HEK293 (cell line): ENCODE measurements around the gene INSRR.
A peak's percentile ranks its signal among the peaks of the same experiment; 100 is the strongest.

Source experiments
- CTCF ChIA-PET: fragments of 350-600 bp; formaldehyde crosslinking; extraction: SDS; loops from one replicate; lab custom pipeline; 2021; ENCODE audit warnings: antibody characterized with exemption; lab: Yijun Ruan, JAX
- POLR2A ChIA-PET: fragments of 300-600 bp; formaldehyde crosslinking; extraction: SDS; loops from one replicate; lab custom pipeline; 2020; ENCODE audit warnings: antibody characterized with exemption, inconsistent platforms; lab: Yijun Ruan, JAX
- H3K27ac ChIP-seq: fragments of 200-500 bp; sonication (Bioruptor generic); 2 replicates; pipeline ENCODE4 v1.5.1; 2014; ENCODE audit warnings: low read depth, low read length, control low read depth, inconsistent platforms; ENCODE audit errors: extremely low read depth
- H3K36me3 ChIP-seq, 2 experiments: fragments of 200-500 bp in 1 of 2; sonication (Bioruptor generic) in 1 of 2; 1 replicate in 1 of 2; 2 replicates in 1 of 2; pipeline ENCODE4 v1.5.1; 2014 to 2017; ENCODE audit warnings: inconsistent platforms in 2 of 2, low read length in 2 of 2; ENCODE audit not compliant: control insufficient read depth in 2 of 2, insufficient read depth in 1 of 2
- H3K4me1 ChIP-seq: fragments of 200-500 bp; sonication (Bioruptor generic); 2 replicates; pipeline ENCODE4 v1.5.1; 2014; ENCODE audit warnings: mild to moderate bottlenecking, low read length, inconsistent platforms; ENCODE audit not compliant: control insufficient read depth, insufficient read depth
- H3K4me3 ChIP-seq: 2 replicates; pipeline ENCODE4 v1.5.1; 2011; ENCODE audit warnings: low read depth, mild to moderate bottlenecking, control low read depth, low read length, moderate library complexity
- H3K9me3 ChIP-seq: fragments of 200-500 bp; sonication (Bioruptor generic); 2 replicates; pipeline ENCODE4 v1.5.1; 2014; ENCODE audit warnings: low read depth, low read length, inconsistent platforms; ENCODE audit not compliant: control insufficient read depth, insufficient read depth
- ATF2 ChIP-seq: fragments of 450-650 bp; formaldehyde crosslinking; IDR thresholded peaks from 2 replicates; pipeline ENCODE4 v1.5.1; 2016; ENCODE audit warnings: missing biosample characterization, missing genetic modification characterization, low read depth
- EGR2 ChIP-seq: fragments of 450-650 bp; formaldehyde crosslinking; IDR thresholded peaks from 2 replicates; pipeline ENCODE4 v1.5.1; 2016; ENCODE audit warnings: low read depth, missing biosample characterization, missing genetic modification characterization
- INSM2 ChIP-seq: fragments of 450-650 bp; formaldehyde crosslinking; IDR thresholded peaks from 2 replicates; pipeline ENCODE4 v1.5.1; 2016; ENCODE audit warnings: missing biosample characterization, missing genetic modification characterization
- ZBTB20 ChIP-seq: fragments of 450-650 bp; formaldehyde crosslinking; IDR thresholded peaks from 2 replicates; pipeline ENCODE4 v1.5.1; 2016; ENCODE audit warnings: missing biosample characterization, missing genetic modification characterization
- ZBTB49 ChIP-seq: fragments of 450-650 bp; formaldehyde crosslinking; IDR thresholded peaks from 2 replicates; pipeline ENCODE4 v1.5.1; 2016; ENCODE audit warnings: missing biosample characterization, missing genetic modification characterization, low read depth
- ZBTB8A ChIP-seq: fragments of 450-650 bp; formaldehyde crosslinking; IDR thresholded peaks from 2 replicates; pipeline ENCODE4 v1.5.1; 2016; ENCODE audit warnings: missing biosample characterization, missing genetic modification characterization
- ZFHX2 ChIP-seq: fragments of 450-650 bp; formaldehyde crosslinking; conservative IDR thresholded peaks from 2 replicates; pipeline ENCODE4 v1.5.1; 2016; ENCODE audit warnings: missing biosample characterization, missing genetic modification characterization
- ZNF114 ChIP-seq: fragments of 450-650 bp; formaldehyde crosslinking; IDR thresholded peaks from 2 replicates; pipeline ENCODE4 v1.5.0; 2017; ENCODE audit warnings: missing biosample characterization, missing genetic modification characterization
- ZNF155 ChIP-seq: fragments of 450-650 bp; formaldehyde crosslinking; IDR thresholded peaks from 2 replicates; pipeline ENCODE4 v1.5.1; 2016; ENCODE audit warnings: missing biosample characterization, missing genetic modification characterization
- ZNF2 ChIP-seq: fragments of 450-650 bp; formaldehyde crosslinking; IDR thresholded peaks from 2 replicates; pipeline ENCODE4 v1.5.1; 2016; ENCODE audit warnings: missing biosample characterization, missing genetic modification characterization
- ZNF221 ChIP-seq: fragments of 450-650 bp; formaldehyde crosslinking; IDR thresholded peaks from 2 replicates; pipeline ENCODE4 v1.5.1; 2017; ENCODE audit warnings: missing biosample characterization, missing genetic modification characterization, borderline replicate concordance
- ZNF292 ChIP-seq: fragments of 450-650 bp; formaldehyde crosslinking; IDR thresholded peaks from 2 replicates; pipeline ENCODE4 v1.5.1; 2016; ENCODE audit warnings: low read depth, missing biosample characterization, missing genetic modification characterization, borderline replicate concordance
- ZNF302 ChIP-seq: fragments of 450-650 bp; formaldehyde crosslinking; IDR thresholded peaks from 2 replicates; pipeline ENCODE4 v1.5.1; 2016; ENCODE audit warnings: missing biosample characterization, missing genetic modification characterization, low read depth
- ZNF404 ChIP-seq: fragments of 450-650 bp; formaldehyde crosslinking; IDR thresholded peaks from 2 replicates; pipeline ENCODE4 v1.5.1; 2017; ENCODE audit warnings: missing biosample characterization, missing genetic modification characterization
- ZNF433 ChIP-seq: fragments of 450-650 bp; formaldehyde crosslinking; IDR thresholded peaks from 2 replicates; pipeline ENCODE4 v1.5.1; 2016; ENCODE audit warnings: missing biosample characterization, missing genetic modification characterization, low read depth
- ZNF549 ChIP-seq: fragments of 450-650 bp; IDR thresholded peaks from 2 replicates; pipeline ENCODE4 v1.5.1; 2018; ENCODE audit warnings: missing biosample characterization, missing genetic modification characterization, mild to moderate bottlenecking, inconsistent platforms, moderate library complexity
- ZNF768 ChIP-seq: fragments of 450-650 bp; formaldehyde crosslinking; IDR thresholded peaks from 2 replicates; pipeline ENCODE4 v1.5.1; 2018; ENCODE audit warnings: missing biosample characterization, mild to moderate bottlenecking, missing genetic modification characterization
- ZNF791 ChIP-seq: fragments of 450-650 bp; formaldehyde crosslinking; IDR thresholded peaks from 2 replicates; pipeline ENCODE4 v1.5.1; 2016; ENCODE audit warnings: missing biosample characterization, missing genetic modification characterization
- ZNF843 ChIP-seq: fragments of 450-650 bp; formaldehyde crosslinking; IDR thresholded peaks from 2 replicates; pipeline ENCODE4 v1.5.1; 2016; ENCODE audit warnings: missing biosample characterization, missing genetic modification characterization
- ZSCAN16 ChIP-seq: fragments of 450-650 bp; formaldehyde crosslinking; IDR thresholded peaks from 2 replicates; pipeline ENCODE4 v1.5.1; 2016; ENCODE audit warnings: missing biosample characterization, missing genetic modification characterization
- ZXDB ChIP-seq: fragments of 450-650 bp; formaldehyde crosslinking; IDR thresholded peaks from 2 replicates; pipeline ENCODE4 v1.5.1; 2016; ENCODE audit warnings: missing biosample characterization, missing genetic modification characterization

The INSRR gene

GRCh38 chr1:156885880-156886355 lies 27.0 kb upstream of the INSRR start:
- ChIA-PET CTCF (interaction anchor here (0.5 to 10.2 kb wide), 10 partner anchors 24 to 284 kb away, joined by 3 to 136 read pairs (median 4); partner anchors contain the start of genes GPATCH4, INSRR and NTRK1), POLR2A (no interaction called here)
- H3K27ac ChIP-seq = no peak overlapping the region
- H3K4me1 ChIP-seq = no peaks in the 10 kb centered on the region
- no peaks in the 10 kb centered on the region for H3K9me3 ChIP-seq
- TF ChIP-seq EGR2 = peak; percentile 72
- peak; percentile 71 for TF ChIP-seq ZFHX2 (tag by site-specific recombination)
- no peak for TF ChIP-seq ZSCAN16
- H3K36me3 ChIP-seq = no peaks in the 10 kb centered on the region
- no peak overlapping the region for H3K4me3 ChIP-seq

- CTCF ChIA-PET = interaction anchor here (0.6 to 10.2 kb wide), 11 partner anchors 15 to 284 kb away, joined by 3 to 136 read pairs (median 3); partner anchors contain the start of genes GPATCH4, INSRR and NTRK1
- no peak for TF ChIP-seq ZBTB20
- no peak for TF ChIP-seq ATF2 (tag by site-specific recombination)
- TF ChIP-seq ZBTB49 (tag by site-specific recombination) = no peak
- TF ChIP-seq ZNF768 = no peak
- no peak for TF ChIP-seq ZNF155
- TF ChIP-seq ZNF114 = no peak
- TF ChIP-seq ZNF843 = no peak
- TF ChIP-seq ZNF549 (tag by site-specific recombination) = no peak
- no peak for TF ChIP-seq ZNF221 (tag by site-specific recombination)
- TF ChIP-seq ZNF791 (tag by site-specific recombination) = no peak
- no peak for TF ChIP-seq ZXDB (tag by site-specific recombination)
- TF ChIP-seq ZBTB8A (tag by site-specific recombination) = no peak
- no peak for TF ChIP-seq ZNF302
- no peak for TF ChIP-seq INSM2 (tag by site-specific recombination)
- TF ChIP-seq ZNF2 = no peak
- no peak for TF ChIP-seq ZNF433 (tag by site-specific recombination)
- no peak for TF ChIP-seq ZNF292
- no peak for TF ChIP-seq ZNF404 (tag by site-specific recombination)
- TF ChIP-seq ZFHX2 (tag by site-specific recombination) = no peak
- TF ChIP-seq, all 188 proteins: peak for 0
- H3K27ac ChIP-seq = no peak overlapping the region
- no peaks in the 10 kb centered on the region for H3K4me1 ChIP-seq
- no peak overlapping the region for H3K4me3 ChIP-seq
- POLR2A ChIA-PET = no interaction called here
- H3K36me3 ChIP-seq = no peaks in the 10 kb centered on the region
- no peaks in the 10 kb centered on the region for H3K9me3 ChIP-seq
Observed at GRCh38 chr1:156885314-156885713, 26.4 kb upstream of the INSRR start.
